ENCODE data around the gene GTF2H4.

GTF2H4 gene

DNA sequence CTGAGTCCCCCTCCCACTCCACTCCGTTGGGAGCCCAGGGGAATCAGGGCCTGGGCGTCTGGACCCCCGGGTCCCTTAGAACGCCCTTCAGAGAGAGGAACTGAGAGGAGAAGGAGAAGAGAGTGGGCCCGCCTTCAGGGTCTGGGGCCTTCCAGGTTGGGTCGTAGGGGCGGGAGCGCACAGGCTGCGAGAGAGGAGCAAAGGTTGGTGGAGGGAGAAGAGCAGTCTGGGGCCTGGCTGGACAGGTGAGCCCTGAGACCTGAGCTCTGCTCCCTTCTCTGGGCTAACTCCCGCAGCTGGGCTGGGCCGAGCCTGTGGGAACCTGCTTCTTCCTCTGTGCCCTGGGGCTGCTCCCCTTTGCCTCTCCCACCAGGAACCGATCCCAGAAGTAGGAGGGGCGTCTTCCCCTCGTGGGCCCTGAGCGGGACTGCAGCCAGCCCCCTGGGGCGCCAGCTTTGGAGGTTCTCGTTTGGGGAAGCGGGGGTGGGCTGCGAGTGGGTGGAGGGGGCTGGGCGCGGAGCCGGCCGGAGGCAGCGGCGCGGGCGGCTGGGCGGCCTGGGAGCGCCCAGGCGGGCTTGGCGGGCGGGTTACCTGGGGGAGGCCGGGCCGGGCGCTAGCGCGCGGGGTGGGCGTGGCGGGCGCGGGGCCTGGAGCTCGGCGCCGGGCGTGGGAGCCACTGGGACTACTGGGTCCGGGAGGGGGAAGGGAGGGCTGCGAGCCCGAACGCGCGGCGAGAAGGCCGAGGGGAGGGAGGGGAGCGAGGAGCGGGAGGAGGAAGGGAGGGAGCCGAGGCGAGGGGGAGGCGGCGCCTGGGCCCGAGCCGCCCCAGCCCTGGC, 24.1 kb upstream of the GTF2H4 start, which contains the start of gene DDR1:
TSS of gene DDR1 (plus strand) at position 835 of the 836 bp plus-strand sequence. CDS start 4,211 bp downstream, outside the sequence.
- Histone ChIP-seq H3K27ac (ENCODE audit: low read depth, low read length, severe bottlenecking) (peak within 1 kb of the TSS; percentile 91), H3K4me3 (ENCODE audit: extremely low read depth, insufficient read depth, low read length, poor library complexity, severe bottlenecking) (peak within 1 kb of the TSS; percentile 61), H3K9me3 (ENCODE audit: control insufficient read depth, low read length) (no peaks in the 10 kb centered on the region), H3K36me3 (ENCODE audit: control insufficient read depth, insufficient read depth, low read length) (peaks cover 4% of the 10 kb centered on the region), H3K4me1 (ENCODE audit: control insufficient read depth, insufficient read depth, low read length, poor library complexity, severe bottlenecking) (peaks cover 66% of the 10 kb centered on the region)
- WGBS, 2 experiments (ENCODE audit: insufficient coverage in 2 of 2): 6 to 7% methylated on average over 22 to 38 of the region's 62 CpGs

DNA sequence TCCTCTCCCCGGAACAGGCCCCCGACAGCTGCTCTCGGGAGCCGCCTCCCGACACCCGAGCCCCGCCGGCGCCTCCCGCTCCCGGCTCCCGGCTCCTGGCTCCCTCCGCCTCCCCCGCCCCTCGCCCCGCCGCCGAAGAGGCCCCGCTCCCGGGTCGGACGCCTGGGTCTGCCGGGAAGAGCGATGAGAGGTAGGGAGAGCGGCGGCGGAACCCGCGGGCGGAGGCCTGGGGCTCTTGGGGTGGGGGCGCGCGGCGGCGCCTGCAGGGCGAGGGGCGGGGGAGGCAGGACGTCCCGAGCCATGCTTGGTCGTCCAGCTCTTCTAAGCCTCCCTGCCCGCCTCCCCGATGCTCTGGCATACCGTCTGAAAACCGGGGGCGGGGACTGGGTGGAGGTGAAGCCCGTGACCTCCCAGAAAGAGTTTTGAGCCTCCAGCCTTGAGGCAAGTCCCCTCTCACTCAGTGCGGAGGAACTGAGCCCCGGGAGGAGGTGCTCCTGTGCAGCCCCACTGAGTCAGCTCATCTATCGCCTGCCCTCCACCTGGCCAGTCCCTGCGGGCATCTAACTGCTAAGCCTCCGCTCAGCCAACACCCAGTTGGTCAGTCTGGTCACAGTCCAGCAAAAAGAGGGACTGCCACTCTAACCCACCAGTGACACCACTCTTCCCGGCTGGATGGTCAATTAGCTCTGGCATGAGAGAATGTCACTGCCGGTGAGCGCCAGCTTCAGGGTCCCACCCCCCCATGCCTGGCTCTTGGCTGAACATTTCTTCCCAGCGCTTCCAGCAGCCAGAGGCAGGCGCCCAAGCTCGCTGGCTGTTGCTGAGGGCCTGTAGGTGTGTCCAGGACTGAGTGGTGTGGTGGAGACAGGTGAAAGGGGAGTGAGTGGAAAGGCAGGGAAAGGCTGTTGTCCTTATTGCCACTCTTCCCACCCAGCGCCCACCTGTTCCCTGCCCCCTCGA, 23.2 kb upstream of the GTF2H4 start:
- peak overlapping the region; percentile 91 for H3K27ac ChIP-seq (ENCODE audit: low read depth, low read length, severe bottlenecking)
- H3K4me1 ChIP-seq (ENCODE audit: control insufficient read depth, insufficient read depth, low read length, poor library complexity, severe bottlenecking): peaks cover 64% of the 10 kb centered on the region
- peak overlapping the region; percentile 61 for H3K4me3 ChIP-seq (ENCODE audit: extremely low read depth, insufficient read depth, low read length, poor library complexity, severe bottlenecking)
- 2 to 8% methylated on average over 27 to 42 of the region's 59 CpGs for WGBS, 2 experiments (ENCODE audit: insufficient coverage in 2 of 2)
- peaks cover 13% of the 10 kb centered on the region for H3K36me3 ChIP-seq (ENCODE audit: control insufficient read depth, insufficient read depth, low read length)
- no peaks in the 10 kb centered on the region for H3K9me3 ChIP-seq (ENCODE audit: control insufficient read depth, low read length)

DNA sequence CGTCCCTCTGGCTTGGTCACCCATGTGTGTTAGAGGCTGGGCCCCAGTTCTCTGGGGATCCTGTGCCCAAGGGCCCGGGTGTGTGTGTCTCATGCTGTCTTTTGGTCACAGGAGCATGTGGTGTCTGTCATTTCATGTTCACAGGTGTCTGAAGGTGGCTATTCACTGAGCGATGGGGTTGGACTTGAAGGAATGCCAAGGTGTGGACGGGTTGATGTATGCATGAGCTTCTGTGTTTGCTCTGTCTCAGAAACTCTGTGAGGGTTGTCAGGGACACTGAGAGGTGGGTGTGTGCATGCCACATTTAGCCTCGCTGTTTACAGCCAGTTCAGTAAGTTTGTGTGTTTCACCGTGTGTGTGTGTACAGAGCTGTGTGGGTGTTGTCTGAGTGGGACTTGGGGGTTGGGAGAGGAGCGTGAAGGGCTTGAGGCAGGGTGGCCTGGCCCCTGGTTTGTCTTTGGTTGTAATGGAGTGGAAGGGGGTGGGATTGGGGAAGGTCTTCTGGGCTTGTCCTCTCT, 22.5 kb upstream of the GTF2H4 start:
- Histone ChIP-seq H3K4me3 (ENCODE audit: extremely low read depth, insufficient read depth, low read length, poor library complexity, severe bottlenecking) (peak overlapping the region; percentile 61), H3K36me3 (ENCODE audit: control insufficient read depth, insufficient read depth, low read length) (peaks cover 20% of the 10 kb centered on the region), H3K4me1 (ENCODE audit: control insufficient read depth, insufficient read depth, low read length, poor library complexity, severe bottlenecking) (peaks cover 56% of the 10 kb centered on the region), H3K27ac (ENCODE audit: low read depth, low read length, severe bottlenecking) (peak overlapping the region; percentile 91), H3K9me3 (ENCODE audit: control insufficient read depth, low read length) (no peaks in the 10 kb centered on the region)
- 15 to 23% methylated on average over 6 to 7 of the region's 7 CpGs for WGBS, 2 experiments (ENCODE audit: insufficient coverage in 2 of 2)

DNA sequence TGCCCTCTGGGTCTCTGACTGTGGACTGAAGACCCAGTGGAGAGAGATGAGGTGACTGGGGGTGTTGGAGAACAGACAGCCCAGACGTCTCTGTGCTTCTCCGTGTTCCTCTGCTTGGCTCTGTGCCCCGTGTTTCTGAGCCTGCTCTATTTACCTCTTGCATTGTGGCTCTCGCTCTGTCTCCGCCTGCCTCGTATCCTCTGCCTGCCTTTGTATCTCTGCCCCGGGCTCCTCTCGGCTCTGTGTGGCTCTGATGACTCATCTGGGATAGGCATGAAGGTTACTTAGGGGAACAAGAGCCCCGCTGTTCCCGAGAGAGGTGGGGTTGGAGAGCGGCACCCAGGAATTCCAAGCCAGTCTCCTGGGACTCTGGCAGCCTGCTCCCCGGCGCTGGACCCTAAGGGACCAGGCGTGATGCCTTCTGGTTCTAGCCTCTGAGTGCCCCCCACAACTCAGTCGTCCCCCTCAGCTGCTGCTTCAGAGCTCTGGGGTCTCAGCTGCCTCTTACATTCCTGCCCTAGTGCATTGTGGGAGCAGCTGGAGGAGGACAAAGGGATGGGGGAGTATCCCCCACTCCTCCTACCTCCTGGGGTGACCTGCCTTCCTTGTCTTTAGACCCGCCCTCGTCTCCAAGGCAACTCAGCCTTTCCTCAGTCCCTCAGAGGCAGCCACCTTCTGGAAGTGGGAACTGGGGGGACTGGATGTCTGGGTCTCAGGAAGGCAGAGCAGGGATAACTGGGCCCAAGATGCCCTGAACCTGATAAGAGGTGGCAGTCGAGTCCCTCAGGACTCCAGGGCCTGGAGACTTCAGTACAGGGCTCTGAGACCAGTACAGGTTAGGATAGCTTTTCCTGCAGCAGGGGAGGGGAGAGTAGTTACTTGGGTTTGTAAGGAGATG, 21.8 kb upstream of the GTF2H4 start:
- Histone ChIP-seq H3K4me1 (ENCODE audit: control insufficient read depth, insufficient read depth, low read length, poor library complexity, severe bottlenecking) (peaks cover 50% of the 10 kb centered on the region), H3K36me3 (ENCODE audit: control insufficient read depth, insufficient read depth, low read length) (peaks cover 26% of the 10 kb centered on the region), H3K9me3 (ENCODE audit: control insufficient read depth, low read length) (no peaks in the 10 kb centered on the region), H3K4me3 (ENCODE audit: extremely low read depth, insufficient read depth, low read length, poor library complexity, severe bottlenecking) (peak overlapping the region; percentile 61), H3K27ac (ENCODE audit: low read depth, low read length, severe bottlenecking) (peak overlapping the region; percentile 91)
- WGBS, 2 experiments (ENCODE audit: insufficient coverage in 2 of 2): 3 to 8% methylated on average over 13 to 16 of the region's 18 CpGs

DNA sequence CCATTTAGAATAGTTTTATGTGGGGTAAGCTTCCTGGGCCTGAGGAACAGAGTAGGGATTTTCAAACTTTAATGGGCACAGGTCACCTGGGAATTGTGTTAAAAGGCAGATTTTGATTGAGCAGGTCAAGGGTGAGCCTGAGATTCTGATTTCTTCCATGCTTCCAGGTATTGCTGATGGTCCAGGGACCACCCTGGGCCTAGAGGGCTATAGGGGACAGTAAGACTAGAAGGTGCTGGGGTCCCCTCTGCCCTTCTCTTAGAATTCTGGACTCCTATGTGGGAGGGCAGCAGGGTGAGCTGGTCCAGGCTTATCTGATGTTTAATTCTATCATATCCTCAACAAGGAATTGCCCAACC, 21.1 kb upstream of the GTF2H4 start:
- H3K27ac ChIP-seq (ENCODE audit: low read depth, low read length, severe bottlenecking): peak overlapping the region; percentile 91
- peak overlapping the region; percentile 61 for H3K4me3 ChIP-seq (ENCODE audit: extremely low read depth, insufficient read depth, low read length, poor library complexity, severe bottlenecking)
- peaks cover 32% of the 10 kb centered on the region for H3K36me3 ChIP-seq (ENCODE audit: control insufficient read depth, insufficient read depth, low read length)
- no peaks in the 10 kb centered on the region for H3K9me3 ChIP-seq (ENCODE audit: control insufficient read depth, low read length)
- peaks cover 45% of the 10 kb centered on the region for H3K4me1 ChIP-seq (ENCODE audit: control insufficient read depth, insufficient read depth, low read length, poor library complexity, severe bottlenecking)

- Histone ChIP-seq H3K4me1 (ENCODE audit: control insufficient read depth, insufficient read depth, low read length, poor library complexity, severe bottlenecking) (peaks cover 33% of the 10 kb centered on the region), H3K4me3 (ENCODE audit: extremely low read depth, insufficient read depth, low read length, poor library complexity, severe bottlenecking) (no peak overlapping the region), H3K27ac (ENCODE audit: low read depth, low read length, severe bottlenecking) (no peak overlapping the region), H3K9me3 (ENCODE audit: control insufficient read depth, low read length) (no peaks in the 10 kb centered on the region), H3K36me3 (ENCODE audit: control insufficient read depth, insufficient read depth, low read length) (peaks cover 45% of the 10 kb centered on the region)
- WGBS, 2 experiments (ENCODE audit: insufficient coverage in 2 of 2): 50 to 67% methylated on average over 1 to 2 of the region's 6 CpGs
Measured at GRCh38 chr6:30887901-30888815, 19.8 kb upstream of the GTF2H4 start.

DNA sequence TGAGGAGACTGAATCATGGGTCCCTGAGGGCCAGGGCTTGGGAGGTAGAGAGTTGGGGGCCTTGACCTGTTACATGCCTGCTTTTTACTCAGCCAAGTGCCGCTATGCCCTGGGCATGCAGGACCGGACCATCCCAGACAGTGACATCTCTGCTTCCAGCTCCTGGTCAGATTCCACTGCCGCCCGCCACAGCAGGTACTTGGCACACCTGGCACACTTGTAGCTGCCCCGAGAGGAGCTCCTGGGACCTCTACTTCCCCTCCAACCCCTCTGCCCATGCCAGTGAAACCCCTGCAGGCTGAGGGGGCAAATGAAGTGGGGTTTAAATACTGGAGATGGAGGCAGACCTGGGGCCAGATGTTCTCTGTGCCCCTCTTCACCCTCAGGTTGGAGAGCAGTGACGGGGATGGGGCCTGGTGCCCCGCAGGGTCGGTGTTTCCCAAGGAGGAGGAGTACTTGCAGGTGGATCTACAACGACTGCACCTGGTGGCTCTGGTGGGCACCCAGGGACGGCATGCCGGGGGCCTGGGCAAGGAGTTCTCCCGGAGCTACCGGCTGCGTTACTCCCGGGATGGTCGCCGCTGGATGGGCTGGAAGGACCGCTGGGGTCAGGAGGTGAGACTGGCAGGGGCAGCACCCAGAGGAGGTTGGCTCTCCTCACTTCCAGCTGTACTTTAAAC, 19.1 kb upstream of the GTF2H4 start:
- 95% methylated on average over 16 to 17 of the region's 18 CpGs for WGBS, 2 experiments (ENCODE audit: insufficient coverage in 2 of 2)
- Histone ChIP-seq H3K4me3 (ENCODE audit: extremely low read depth, insufficient read depth, low read length, poor library complexity, severe bottlenecking) (no peak overlapping the region), H3K27ac (ENCODE audit: low read depth, low read length, severe bottlenecking) (no peak overlapping the region), H3K9me3 (ENCODE audit: control insufficient read depth, low read length) (no peaks in the 10 kb centered on the region), H3K4me1 (ENCODE audit: control insufficient read depth, insufficient read depth, low read length, poor library complexity, severe bottlenecking) (peaks cover 26% of the 10 kb centered on the region), H3K36me3 (ENCODE audit: control insufficient read depth, insufficient read depth, low read length) (peaks cover 51% of the 10 kb centered on the region)

- H3K27ac ChIP-seq (ENCODE audit: low read depth, low read length, severe bottlenecking): no peak overlapping the region
- no peak overlapping the region for H3K4me3 ChIP-seq (ENCODE audit: extremely low read depth, insufficient read depth, low read length, poor library complexity, severe bottlenecking)
- no peaks in the 10 kb centered on the region for H3K9me3 ChIP-seq (ENCODE audit: control insufficient read depth, low read length)
- WGBS, 2 experiments (ENCODE audit: insufficient coverage in 2 of 2): 58 to 78% methylated on average over 2 to 3 of the region's 4 CpGs
- peaks cover 26% of the 10 kb centered on the region for H3K4me1 ChIP-seq (ENCODE audit: control insufficient read depth, insufficient read depth, low read length, poor library complexity, severe bottlenecking)
- peaks cover 55% of the 10 kb centered on the region for H3K36me3 ChIP-seq (ENCODE audit: control insufficient read depth, insufficient read depth, low read length)
Measured at GRCh38 chr6:30889496-30889885, 18.5 kb upstream of the GTF2H4 start.
